Measurements from ENCODE around the gene HOXC5.

- TF ChIP-seq CTCF (IDR thresholded peaks at IDR 0.05; ENCODE audit: low read length) (no peak), EZH2 (optimal IDR thresholded peaks at IDR 0.05; ENCODE audit: low read depth, low read length) (no peak), EZH2phosphoT487 (IDR thresholded peaks at IDR 0.05; ENCODE audit: low read length) (no peak)
Measured at GRCh38 chr12:54016051-54016450, 16.8 kb upstream of the HOXC5 start.
